Measurements from ENCODE around the gene ITGA6.

DNA sequence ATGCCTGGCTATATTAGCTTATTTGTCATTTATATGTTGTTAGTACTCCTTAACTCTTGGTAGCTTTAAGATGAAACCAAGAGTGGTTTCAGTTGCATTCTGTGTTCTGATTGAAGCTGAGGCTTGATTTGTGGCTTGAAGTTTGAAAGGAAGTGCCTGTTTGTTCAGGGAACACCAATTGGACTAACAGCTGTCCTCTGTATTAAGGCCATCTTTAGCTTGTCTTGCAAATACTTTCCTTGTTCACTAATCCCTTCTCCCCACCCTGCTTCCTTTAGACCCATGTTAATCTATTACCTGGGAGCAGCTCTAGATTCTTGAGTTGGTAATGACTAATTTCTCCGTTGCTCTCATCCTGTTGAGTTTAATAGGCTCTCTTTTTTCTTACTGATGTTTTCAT, 13.4 kb downstream of the ITGA6 start:
- TF ChIP-seq POLR2A (IDR thresholded peaks at IDR 0.05) = no peak
- TF ChIP-seq, protein P1, sequence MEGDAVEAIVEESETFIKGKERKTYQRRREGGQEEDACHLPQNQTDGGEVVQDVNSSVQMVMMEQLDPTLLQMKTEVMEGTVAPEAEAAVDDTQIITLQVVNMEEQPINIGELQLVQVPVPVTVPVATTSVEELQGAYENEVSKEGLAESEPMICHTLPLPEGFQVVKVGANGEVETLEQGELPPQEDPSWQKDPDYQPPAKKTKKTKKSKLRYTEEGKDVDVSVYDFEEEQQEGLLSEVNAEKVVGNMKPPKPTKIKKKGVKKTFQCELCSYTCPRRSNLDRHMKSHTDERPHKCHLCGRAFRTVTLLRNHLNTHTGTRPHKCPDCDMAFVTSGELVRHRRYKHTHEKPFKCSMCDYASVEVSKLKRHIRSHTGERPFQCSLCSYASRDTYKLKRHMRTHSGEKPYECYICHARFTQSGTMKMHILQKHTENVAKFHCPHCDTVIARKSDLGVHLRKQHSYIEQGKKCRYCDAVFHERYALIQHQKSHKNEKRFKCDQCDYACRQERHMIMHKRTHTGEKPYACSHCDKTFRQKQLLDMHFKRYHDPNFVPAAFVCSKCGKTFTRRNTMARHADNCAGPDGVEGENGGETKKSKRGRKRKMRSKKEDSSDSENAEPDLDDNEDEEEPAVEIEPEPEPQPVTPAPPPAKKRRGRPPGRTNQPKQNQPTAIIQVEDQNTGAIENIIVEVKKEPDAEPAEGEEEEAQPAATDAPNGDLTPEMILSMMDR (IDR thresholded peaks at IDR 0.05) = no peak

Measured in Peyer's patch (tissue), 4 donors.